HepG2 (cell line): ENCODE measurements around the gene RPS2. TPM values are rescaled to one million over a fixed set of nuclear protein-coding genes. Genes with fewer than 3 reads are reported as not detected.
A peak's percentile ranks its signal among the peaks of the same experiment; 100 is the strongest.

Experiments
- AHDC1 ChIP-seq: sonication (generic); formaldehyde crosslinking; IDR thresholded peaks from 2 replicates; pipeline ENCODE4 v1.5.1; 2020; ENCODE audit warnings: mild to moderate bottlenecking, missing genetic modification reagents, borderline replicate concordance
- CAMTA2 ChIP-seq: sonication (generic); formaldehyde crosslinking; IDR thresholded peaks from 2 replicates; pipeline ENCODE4 v1.4.0; 2020; ENCODE audit warnings: mild to moderate bottlenecking, missing genetic modification reagents, borderline replicate concordance
- FOXJ3 ChIP-seq: sonication (generic); formaldehyde crosslinking; IDR thresholded peaks from 2 replicates; pipeline ENCODE4 v1.4.0; 2020; ENCODE audit warnings: missing genetic modification reagents, mild to moderate bottlenecking, borderline replicate concordance
- IRF9 ChIP-seq: sonication (generic); formaldehyde crosslinking; IDR thresholded peaks from 2 replicates; pipeline ENCODE4 v1.8.0; 2022; ENCODE audit warnings: missing genetic modification reagents, mild to moderate bottlenecking, borderline replicate concordance
- JUND ChIP-seq: sonication (generic); formaldehyde crosslinking; IDR thresholded peaks from 2 replicates; pipeline ENCODE4 v1.8.0; 2022; ENCODE audit warnings: mild to moderate bottlenecking, missing genetic modification reagents
- SAP130 ChIP-seq: IDR thresholded peaks from 2 replicates; pipeline ENCODE4 v1.6.1; 2016; ENCODE audit warnings: low read depth
- SIN3B ChIP-seq: fragments of 150-350 bp; IDR thresholded peaks from 2 replicates; pipeline ENCODE4 v1.6.1; 2014; ENCODE audit warnings: low read length
- SMARCC2 ChIP-seq: fragments of 450-650 bp; IDR thresholded peaks from 2 replicates; pipeline ENCODE4 v1.6.1; 2017; ENCODE audit warnings: antibody characterized with exemption, mild to moderate bottlenecking
- TRAFD1 ChIP-seq: sonication (generic); formaldehyde crosslinking; IDR thresholded peaks from 2 replicates; pipeline ENCODE4 v1.5.1; 2020; ENCODE audit warnings: missing genetic modification reagents, mild to moderate bottlenecking, borderline replicate concordance
- ZMYM4 ChIP-seq: sonication (generic); formaldehyde crosslinking; IDR thresholded peaks from 2 replicates; pipeline ENCODE4 v1.8.1; 2023; ENCODE audit warnings: mild to moderate bottlenecking, missing genetic modification reagents
- ZNF776 ChIP-seq: sonication (generic); formaldehyde crosslinking; IDR thresholded peaks from 2 replicates; pipeline ENCODE4 v1.4.0; 2020; ENCODE audit warnings: mild to moderate bottlenecking, missing genetic modification reagents
- polyA plus RNA-seq, 8 experiments: library from polyadenylated mRNA; depleted of rRNA in 3 of 8; stranded (reverse) in 7 of 8; unstranded in 1 of 8; fragments of >200 nt; fragmentation: Illumina TruSeq in 4 of 8; extraction: Trizol in 4 of 8; gene quantifications; 2 replicates each; pipeline versions ENCODE4 v1.2.1 to v1.2.3, GENCODE V29; 2011 to 2016; ENCODE audit warnings: low read depth in 4 of 8, missing spikeins in 1 of 8, mixed read lengths in 1 of 8; ENCODE audit not compliant: insufficient read depth in 1 of 8
- total RNA-seq, 5 experiments: library from RNA; depleted of rRNA; stranded (reverse); fragments of >200 nt; fragmentation: Illumina TruSeq; extraction: Trizol; gene quantifications; 2 replicates each; pipeline ENCODE4 v1.2.3, GENCODE V29; 2016; ENCODE audit warnings: low read depth in 1 of 5

Gene RPS2
- total and polyA plus RNA-seq, 2 of the 13 experiments (the other 11 are each of a cell fraction or from before 2014, with no cell fraction given): 1,908 to 4,514 TPM

GRCh38 chr16:1983544-1984346, 19.1 kb upstream of the RPS2 start, which contains the start of gene GFER (continued):
- TF ChIP-seq SAP130 (CRISPR knock-in tag) (peak; percentile 76), ZNF776 (CRISPR knock-in tag) (0 out of 2 replicates have a peak, but pooled peaks have one; percentile 51), TRAFD1 (CRISPR knock-in tag) (no peak), SIN3B (peak; percentile 77), IRF9 (no peak; the same call in 1 of the 2 replicates), CAMTA2 (CRISPR knock-in tag) (no peak), AHDC1 (CRISPR knock-in tag) (no peak), JUND (CRISPR knock-in tag) (0 out of 2 replicates have a peak, but pooled peaks have one; percentile 50), FOXJ3 (CRISPR knock-in tag) (no peak), ZMYM4 (CRISPR knock-in tag) (peak; percentile 46), SMARCC2 (no peak)
